Measurements from ENCODE around the gene COL28A1. TPM values are rescaled to one million over a fixed set of nuclear protein-coding genes. Genes with fewer than 3 reads are reported as not detected.

Gene COL28A1
- 2.7 TPM for total RNA-seq
- long read RNA-seq, partial matches to known transcripts = 0 of 1 reads
- long read RNA-seq, other reads (novel, unspliced or antisense) = 1 of 1 reads

- ATAC-seq = no peak
- intact Hi-C loops (cut with micrococcal nuclease) = no loop called here
- DNase-seq = no peak
Observed at GRCh38 chr7:7535691-7536090, at the start of gene COL28A1. Gene COL28A1, minus strand, starts transcription at chr7:7535873. Its CDS starts 2,998 bp downstream, at chr7:7532875.

DNA sequence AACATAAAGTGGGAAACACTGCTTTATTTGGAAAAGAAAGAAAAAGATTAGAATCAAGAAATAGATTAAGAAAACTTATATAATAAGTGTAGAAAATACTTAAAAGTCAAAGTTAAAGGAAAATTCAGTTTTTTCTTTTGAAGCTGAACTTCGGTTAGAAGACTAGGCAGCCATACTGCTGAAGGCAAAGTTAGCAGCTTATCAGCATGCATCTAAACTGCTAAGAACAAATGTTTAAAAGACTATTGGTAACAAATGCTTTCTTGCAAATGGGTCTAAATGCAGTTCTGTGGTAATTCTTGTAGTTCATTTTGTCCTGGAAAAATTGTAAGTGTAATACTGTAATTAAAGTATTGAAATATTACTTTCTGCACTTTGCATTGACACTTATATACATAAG, 49.0 kb upstream of the COL28A1 start:
- ATAC-seq (no peak), DNase-seq (no peak)
- intact Hi-C loops (cut with micrococcal nuclease) = loop anchor here (5.0 kb wide), 1 partner anchor 713 kb away; no protein-coding TSS in a partner anchor

DNA sequence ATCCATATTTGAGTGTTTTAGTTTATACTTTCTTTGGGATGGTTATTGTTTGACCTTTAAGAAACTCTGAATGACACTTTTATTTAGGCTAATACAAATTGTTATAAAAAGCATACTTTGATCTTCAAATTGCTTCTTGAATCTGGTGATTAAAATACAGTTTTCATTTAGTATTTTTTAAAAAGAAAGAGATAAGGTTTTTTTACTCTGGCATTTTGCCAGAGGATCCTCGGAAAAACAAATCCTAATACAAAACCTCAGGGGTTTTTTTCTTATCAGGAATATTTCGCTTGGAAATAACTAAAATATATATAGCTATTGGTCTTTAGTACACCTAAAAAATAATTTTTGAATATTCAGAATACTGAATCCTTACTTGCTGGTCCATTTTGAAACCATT, 48.1 kb upstream of the COL28A1 start:
- intact Hi-C loops (cut with micrococcal nuclease) = no loop called here
- ATAC-seq (no peak), DNase-seq (no peak)

DNA sequence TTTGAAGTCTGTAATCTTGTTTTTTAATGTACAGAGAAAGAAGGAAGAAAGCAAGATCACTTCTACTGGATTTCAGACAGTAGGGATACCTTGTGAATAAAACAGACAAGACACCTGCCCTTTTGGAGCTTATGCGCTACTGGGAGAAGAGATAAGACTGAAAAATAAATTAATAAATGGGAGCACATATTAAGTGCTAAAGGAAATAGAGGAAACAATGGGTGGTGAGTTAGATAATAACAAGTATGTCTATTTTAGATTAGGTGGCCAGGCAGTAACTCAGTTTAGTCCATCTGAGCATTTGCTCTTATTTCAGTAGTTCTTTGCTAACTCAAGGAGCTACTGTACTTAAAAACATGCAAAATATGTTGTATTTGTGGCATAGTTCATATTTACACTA, 46.9 kb upstream of the COL28A1 start:
- no peak for DNase-seq
- intact Hi-C loops (cut with micrococcal nuclease) = no loop called here
- no peak for ATAC-seq

DNA sequence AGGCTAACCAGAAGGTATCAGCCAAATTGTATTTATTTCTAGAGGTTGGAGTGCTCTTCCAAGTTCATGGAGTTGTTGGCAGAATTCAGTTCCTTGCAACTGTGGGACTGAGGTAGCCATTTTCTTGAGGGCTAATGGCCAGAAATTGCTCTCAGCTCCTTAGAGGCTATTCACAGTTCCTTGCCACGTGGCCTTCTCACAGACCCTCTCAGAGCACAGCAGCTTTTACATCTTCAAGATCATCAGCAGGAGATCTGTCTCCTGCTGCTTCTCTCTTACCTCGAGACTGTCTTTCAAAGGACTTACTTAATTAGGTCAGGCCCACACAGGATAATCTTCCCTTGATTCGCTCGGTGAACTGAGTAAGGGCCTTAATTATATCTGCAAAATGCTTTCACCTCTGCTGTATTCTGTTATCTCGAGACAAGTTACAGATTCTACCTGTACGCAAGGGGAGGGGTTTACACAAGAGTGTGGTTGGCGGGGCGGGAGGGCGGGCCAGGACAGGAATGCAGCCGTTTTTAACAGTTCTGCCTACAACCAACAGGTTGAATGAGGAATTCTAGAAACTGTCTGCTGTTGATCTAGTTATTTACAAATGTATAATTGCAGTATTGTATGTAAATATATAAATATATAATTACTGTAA, 46.0 kb upstream of the COL28A1 start:
- intact Hi-C loops (cut with micrococcal nuclease) = no loop called here
- no peak for ATAC-seq
- DNase-seq = no peak

DNA sequence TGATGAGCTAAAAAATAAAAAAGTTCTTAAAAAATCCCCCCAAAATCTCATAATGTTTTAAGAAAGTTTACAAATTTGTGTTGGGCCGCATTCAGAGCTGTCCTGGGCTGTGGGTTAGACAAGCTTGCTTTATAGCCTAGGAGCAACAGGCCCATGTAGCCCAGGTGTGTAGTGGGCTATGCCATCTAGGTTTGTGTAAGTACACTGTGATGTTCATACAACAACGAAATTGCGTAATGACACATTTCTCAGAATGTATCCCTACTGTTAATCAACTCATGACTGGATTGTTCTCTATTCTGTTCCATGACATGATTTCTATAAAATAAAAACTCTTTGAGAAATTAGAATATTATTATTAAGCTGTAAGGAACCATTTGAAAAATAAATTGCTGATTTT, 44.0 kb upstream of the COL28A1 start:
- DNase-seq = no peak
- no peak for ATAC-seq
- intact Hi-C loops (cut with micrococcal nuclease) = no loop called here

GRCh38 chr7:7577888-7578287, 42.2 kb upstream of the COL28A1 start:
- no peak for ATAC-seq
- intact Hi-C loops (cut with micrococcal nuclease) = no loop called here
- DNase-seq = no peak

DNA sequence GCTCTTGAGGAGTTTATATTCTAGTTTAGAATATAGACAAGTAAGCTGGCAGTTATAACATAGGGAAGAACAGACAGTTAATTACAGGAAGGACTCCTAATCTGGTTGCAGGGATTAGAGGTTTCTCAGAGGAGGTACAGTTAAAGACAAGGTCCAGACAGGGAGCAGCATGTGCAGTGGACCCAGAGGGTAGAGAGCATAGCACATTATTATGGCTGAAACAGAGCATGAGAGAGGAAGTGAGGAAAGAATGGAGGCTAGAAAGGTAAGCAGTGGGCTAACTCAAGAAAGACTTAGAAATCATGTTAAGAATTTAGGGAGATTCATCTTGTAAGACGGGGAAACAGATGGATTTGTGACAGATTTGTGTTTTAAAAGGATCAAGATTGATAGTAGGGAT, 40.7 kb upstream of the COL28A1 start:
- DNase-seq (no peak), ATAC-seq (no peak)
- intact Hi-C loops (cut with micrococcal nuclease) = no loop called here

- ATAC-seq (no peak), DNase-seq (no peak)
- intact Hi-C loops (cut with micrococcal nuclease) = no loop called here
Observed at GRCh38 chr7:7573701-7574100, 38.0 kb upstream of the COL28A1 start.

- intact Hi-C loops (cut with micrococcal nuclease) = no loop called here
- no peak for DNase-seq
- ATAC-seq = no peak
Observed at GRCh38 chr7:7570584-7570983, 34.9 kb upstream of the COL28A1 start.

DNA sequence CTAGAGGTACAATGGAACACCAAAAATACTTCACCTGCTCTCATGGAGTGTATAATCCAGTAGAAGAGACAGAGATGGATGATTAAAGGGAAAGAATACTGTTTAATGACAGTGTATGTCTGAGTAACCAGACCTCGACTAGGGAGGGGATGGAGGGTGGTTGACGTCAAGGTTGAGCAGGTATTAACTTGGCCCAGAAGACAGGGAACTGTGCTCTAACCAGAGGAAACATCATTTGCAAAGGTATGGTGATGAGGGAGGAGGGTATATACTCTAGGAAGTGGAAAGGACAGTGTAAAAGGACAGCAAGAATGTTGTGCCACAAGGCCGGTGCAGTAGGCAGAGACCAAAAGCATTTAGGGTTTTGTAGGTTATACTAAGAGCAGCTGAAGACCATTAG, 33.9 kb upstream of the COL28A1 start:
- ATAC-seq (no peak), DNase-seq (no peak)
- intact Hi-C loops (cut with micrococcal nuclease) = no loop called here

DNA sequence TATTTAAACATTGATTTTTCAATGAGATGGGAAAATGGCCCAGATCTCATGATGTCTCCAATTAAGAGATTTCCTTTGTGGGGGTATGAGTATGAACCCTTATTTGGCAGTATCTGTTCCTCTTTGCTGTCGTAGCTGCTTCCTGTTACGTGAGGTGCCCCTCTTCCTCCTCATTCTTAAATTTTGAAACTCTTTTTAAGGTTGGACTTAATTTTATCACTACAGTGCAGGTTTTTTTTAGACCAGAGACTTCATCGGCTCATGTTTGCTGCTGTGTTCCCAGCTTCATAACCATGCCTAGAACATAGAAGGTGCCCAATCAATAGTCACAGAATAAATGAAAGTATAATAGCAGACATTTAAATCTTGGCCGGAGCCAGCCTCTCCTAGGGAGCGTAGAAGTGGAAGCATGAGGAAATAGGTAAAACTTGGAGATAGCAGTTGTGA, 33.4 kb upstream of the COL28A1 start:
- ATAC-seq = no peak
- intact Hi-C loops (cut with micrococcal nuclease) = no loop called here

DNA sequence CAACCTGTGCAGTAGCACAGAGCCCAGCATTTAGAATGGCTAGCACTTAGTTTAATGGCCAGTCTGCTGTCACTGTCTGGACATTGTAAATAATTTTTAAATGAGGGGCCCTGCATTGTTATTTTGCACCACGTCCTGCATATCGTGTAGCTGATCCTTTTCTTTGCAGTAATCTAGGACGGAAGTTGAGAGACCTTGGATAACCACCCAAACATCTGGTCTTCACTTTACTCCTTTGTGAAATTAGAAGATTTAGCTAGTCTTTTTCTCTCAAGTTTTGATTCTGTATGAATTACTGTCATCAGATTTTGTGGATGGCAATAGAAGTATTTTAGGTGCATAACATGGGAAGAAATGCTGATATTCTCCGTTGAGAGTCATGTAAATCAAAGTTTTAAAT, 32.9 kb upstream of the COL28A1 start:
- ATAC-seq (no peak), DNase-seq (no peak)
- intact Hi-C loops (cut with micrococcal nuclease) = no loop called here

More for the DNA sequence above, 33.4 kb upstream of the COL28A1 start:
- DNase-seq = no peak

DNA sequence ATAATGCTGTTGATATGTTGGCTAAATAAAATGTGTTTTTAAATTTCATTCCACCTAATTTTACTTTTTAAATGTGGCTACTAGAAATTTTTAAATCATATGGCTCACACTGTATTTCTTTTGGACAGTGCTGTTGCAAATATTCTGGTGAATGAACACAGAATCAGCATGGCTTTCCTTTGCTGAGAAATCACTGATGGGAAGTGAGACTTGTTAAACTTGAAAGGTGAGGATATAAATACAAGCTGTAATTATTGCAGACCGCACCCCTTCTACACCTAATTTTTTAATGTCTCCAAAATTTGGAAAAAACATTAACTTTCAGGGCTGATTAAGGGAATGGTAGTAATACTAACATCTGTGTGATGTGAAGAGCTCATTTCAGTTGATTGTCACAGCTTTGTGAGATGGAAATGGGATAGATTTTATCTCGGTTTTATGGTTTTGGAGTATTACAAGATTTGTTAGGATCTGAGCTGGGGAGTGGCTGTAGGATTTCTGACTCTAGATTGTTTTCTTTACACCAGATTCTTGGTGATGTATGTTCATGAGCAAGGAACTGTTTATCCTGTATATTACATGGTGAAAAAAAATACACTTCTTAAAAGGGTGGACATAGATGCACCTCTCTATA, 32.3 kb upstream of the COL28A1 start:
- intact Hi-C loops (cut with micrococcal nuclease) = no loop called here
- no peak for DNase-seq
- no peak for ATAC-seq

DNA sequence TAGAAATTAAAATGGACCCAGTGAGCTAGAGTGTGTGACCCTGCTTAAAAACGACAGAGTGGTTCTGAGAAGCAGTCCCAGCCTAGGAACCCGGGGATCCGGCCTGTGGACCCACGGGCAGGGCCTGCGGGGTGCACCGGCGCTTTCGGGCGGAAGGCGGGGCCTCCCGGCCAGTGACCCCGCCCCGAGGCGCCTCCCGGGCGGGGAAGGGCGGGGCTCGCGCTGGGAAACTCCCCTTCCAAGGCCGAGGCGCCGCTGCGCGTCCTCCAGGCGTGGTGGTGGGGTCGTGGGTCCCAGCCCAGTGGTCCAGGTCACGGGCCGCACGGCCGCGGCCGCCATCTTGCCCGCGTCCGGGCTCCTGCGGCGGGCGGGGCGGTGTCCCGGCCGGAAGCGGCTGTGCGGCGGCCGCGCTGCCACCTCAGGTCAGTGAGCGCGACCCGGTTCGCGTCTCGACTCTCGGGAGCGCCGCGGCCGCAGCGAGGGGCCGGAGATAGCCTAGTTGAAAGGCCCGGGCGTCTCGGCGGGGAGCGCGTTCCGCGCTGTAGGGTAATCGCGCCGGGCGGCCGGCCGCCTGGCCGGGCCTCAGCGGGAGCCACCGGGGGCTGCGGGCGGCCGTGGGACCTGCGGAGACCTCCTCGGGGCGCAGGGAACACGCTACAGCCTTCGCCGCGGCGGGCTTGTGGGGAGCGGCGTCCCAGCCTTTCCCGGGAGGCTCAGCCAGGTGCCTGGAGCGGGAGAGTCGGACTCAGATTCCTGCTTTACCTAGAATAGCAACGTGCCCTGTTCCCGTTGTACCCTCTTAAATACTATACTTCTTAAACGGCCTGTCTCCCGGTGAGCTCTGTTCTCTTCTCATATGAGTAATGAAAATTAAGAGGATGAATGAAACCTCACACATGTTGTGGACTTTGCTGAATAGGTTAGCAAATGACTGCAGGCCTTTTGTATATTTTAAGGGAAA, 31.3 kb upstream of the COL28A1 start, which contains the start of gene MIOS:
TSS of gene MIOS (plus strand) at position 234 of the 961 bp plus-strand sequence. CDS start 5,592 bp downstream, outside the sequence.
- DNase-seq = peak; percentile 95
- ATAC-seq = peak; percentile 97
- intact Hi-C loops (cut with micrococcal nuclease) = no loop called here

DNA sequence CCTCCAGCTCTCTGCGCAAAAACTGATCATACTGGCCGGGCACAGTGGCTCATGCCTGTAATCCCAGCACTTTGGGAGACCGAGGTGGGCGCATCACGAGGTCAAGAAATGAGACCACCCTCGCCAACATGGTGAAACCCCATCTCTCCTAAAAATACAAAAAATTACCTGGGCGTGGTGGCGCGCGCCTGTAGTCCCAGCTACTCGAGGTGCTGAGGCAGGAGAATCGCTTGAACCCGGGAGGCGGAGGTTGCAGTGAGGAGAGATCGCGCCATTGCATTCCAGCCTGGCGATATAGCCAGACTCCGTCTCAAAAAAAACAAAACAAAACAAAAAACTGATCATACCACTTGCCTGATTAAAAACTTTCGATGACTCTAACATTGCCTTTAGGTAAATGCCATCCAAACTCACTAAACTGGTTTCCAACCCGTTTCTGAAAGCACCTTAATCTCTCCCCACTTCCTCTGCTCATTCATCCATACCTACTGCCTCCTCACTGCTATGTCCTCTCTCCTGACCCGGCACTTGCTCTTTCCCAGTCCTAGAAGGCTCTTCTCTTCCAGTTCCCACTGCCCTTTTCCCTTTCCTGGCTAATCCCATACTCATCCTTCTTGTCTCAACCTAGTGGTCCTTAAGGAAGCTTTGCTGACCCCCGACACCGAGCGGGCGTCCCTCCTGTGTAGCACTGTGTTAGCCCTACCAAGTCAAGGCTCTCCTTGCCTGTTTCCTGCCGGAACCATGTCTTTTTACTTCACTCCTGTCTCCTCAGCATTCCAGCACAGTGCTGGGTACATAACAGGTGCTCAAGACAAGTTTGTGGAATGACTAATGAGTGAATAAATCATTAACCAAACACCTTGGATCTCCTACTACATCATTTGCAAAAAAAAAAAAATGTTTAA, 30.3 kb upstream of the COL28A1 start:
- no peak for ATAC-seq
- no peak for DNase-seq
- intact Hi-C loops (cut with micrococcal nuclease) = no loop called here

GRCh38 chr7:7565018-7565680, 29.5 kb upstream of the COL28A1 start:
- no peak for DNase-seq
- no peak for ATAC-seq
- intact Hi-C loops (cut with micrococcal nuclease) = no loop called here

DNA sequence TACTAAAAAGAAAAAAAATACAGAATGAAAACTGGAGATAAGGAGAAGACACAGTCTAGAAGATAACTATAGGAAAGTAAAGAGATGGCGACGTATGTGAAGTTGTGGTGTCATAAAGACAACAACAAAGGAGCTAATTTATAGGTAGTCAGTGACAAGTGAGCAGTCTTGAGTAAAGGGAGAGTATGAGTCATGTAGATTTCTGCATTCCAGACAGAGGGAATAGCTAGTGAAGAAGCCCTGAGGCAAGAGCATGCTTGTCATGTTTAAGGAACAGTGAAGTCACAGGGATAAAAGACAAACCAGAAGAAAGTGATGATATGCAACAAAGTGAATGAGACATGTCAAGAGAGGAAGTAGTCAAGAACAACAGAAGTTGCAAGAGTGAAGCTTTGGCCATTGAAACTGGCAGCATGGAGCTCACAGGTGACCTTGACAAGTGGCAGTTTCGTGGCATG, 28.7 kb upstream of the COL28A1 start:
- ATAC-seq (no peak), DNase-seq (no peak)
- intact Hi-C loops (cut with micrococcal nuclease) = no loop called here

All from left ventricle myocardium superior (tissue), 1 donor.